K562 (cell line): ENCODE results near the gene AGRP. TPM values are rescaled to one million over a fixed set of nuclear protein-coding genes. Genes with fewer than 3 reads are reported as not detected.

Experiments
- ARID2 ChIP-seq: fragments of 450-650 bp; IDR thresholded peaks from 2 replicates; pipeline ENCODE4 v1.6.1; 2017; ENCODE audit warnings: antibody characterized with exemption, mild to moderate bottlenecking
- BCL6 ChIP-seq: fragments of 250-450 bp; sonication (Bioruptor Pico); IDR thresholded peaks from 2 replicates; pipeline ENCODE4 v1.4.0; 2020
- CBX8 ChIP-seq: fragments of 200-600 bp; sonication (generic); IDR thresholded peaks from 2 replicates; pipeline ENCODE4 v1.6.1; 2012; ENCODE audit warnings: borderline replicate concordance, mixed run types, low read depth, mild to moderate bottlenecking, moderate library complexity, mixed read lengths, low read length, control low read depth, inconsistent platforms; ENCODE audit not compliant: poor library complexity, severe bottlenecking; ENCODE audit errors: extremely low read depth
- CTCFL ChIP-seq: IDR thresholded peaks from 2 replicates; pipeline ENCODE4 v1.6.1; 2011; ENCODE audit warnings: borderline replicate concordance, low read depth, mild to moderate bottlenecking, moderate library complexity, low read length; ENCODE audit not compliant: insufficient read depth, poor library complexity, severe bottlenecking
- EGR1 ChIP-seq: fragments of 450-650 bp; conservative IDR thresholded peaks from 2 replicates; pipeline ENCODE4 v1.6.1; 2017; ENCODE audit warnings: mild to moderate bottlenecking
- ERF ChIP-seq: fragments of 450-650 bp; formaldehyde crosslinking; IDR thresholded peaks from 2 replicates; pipeline ENCODE4 v1.4.0; 2020; ENCODE audit warnings: mild to moderate bottlenecking, mixed read lengths
- GATAD2B ChIP-seq: fragments of 450-650 bp; IDR thresholded peaks from 2 replicates; pipeline ENCODE4 v1.6.1; 2017; ENCODE audit warnings: mild to moderate bottlenecking, borderline replicate concordance
- ILF3 ChIP-seq: fragments of 450-650 bp; IDR thresholded peaks from 2 replicates; pipeline ENCODE4 v1.6.1; 2018; ENCODE audit warnings: antibody characterized with exemption, mild to moderate bottlenecking, moderate library complexity, borderline replicate concordance
- NFYB ChIP-seq: IDR thresholded peaks from 2 replicates; pipeline ENCODE4 v1.6.1; 2011; ENCODE audit warnings: mild to moderate bottlenecking, moderate library complexity; ENCODE audit not compliant: insufficient read length; ENCODE audit errors: extremely low read depth
- PRMT5 ChIP-seq: sonication (generic); formaldehyde crosslinking; IDR thresholded peaks from 2 replicates; pipeline ENCODE4 v1.5.0; 2020; ENCODE audit warnings: missing genetic modification reagents
- PURB ChIP-seq: sonication (generic); formaldehyde crosslinking; IDR thresholded peaks from 2 replicates; pipeline ENCODE4 v1.9.0; 2021; ENCODE audit warnings: low read depth, mild to moderate bottlenecking, missing genetic modification reagents
- RBM14 ChIP-seq: fragments of 200-400 bp; formaldehyde crosslinking; IDR thresholded peaks from 2 replicates; pipeline ENCODE4 v1.6.1; 2018; ENCODE audit warnings: low read depth, mild to moderate bottlenecking, low read length, moderate library complexity, borderline replicate concordance; ENCODE audit not compliant: insufficient read depth
- RCOR1 ChIP-seq, 2 experiments: IDR thresholded peaks; 2 replicates each; pipeline ENCODE4 v1.6.1; 2012; ENCODE audit warnings: low read depth in 2 of 2, low read length in 2 of 2, borderline replicate concordance in 1 of 2, improper control_type of control experiment in 1 of 2
- SETDB1 ChIP-seq: IDR thresholded peaks from one replicate; pipeline ENCODE4 v1.6.1; 2012; ENCODE audit warnings: low read length, control low read depth, inconsistent platforms
- SP1 ChIP-seq: sonication (generic); formaldehyde crosslinking; IDR thresholded peaks from 2 replicates; pipeline ENCODE4 v1.8.1; 2022; ENCODE audit warnings: mild to moderate bottlenecking, missing genetic modification reagents
- STAT6 ChIP-seq: sonication (generic); formaldehyde crosslinking; IDR thresholded peaks from 2 replicates; pipeline ENCODE4 v1.8.1; 2023; ENCODE audit warnings: mild to moderate bottlenecking, missing genetic modification reagents
- WHSC1 ChIP-seq: IDR thresholded peaks from one replicate; pipeline ENCODE4 v1.6.1; 2012; ENCODE audit warnings: low read length, control low read depth, inconsistent platforms
- ZBTB7A ChIP-seq: IDR thresholded peaks from 2 replicates; pipeline ENCODE4 v1.6.1; 2011; ENCODE audit warnings: low read depth, mild to moderate bottlenecking, low read length, moderate library complexity, borderline replicate concordance; ENCODE audit not compliant: control insufficient read depth
- polyA plus RNA-seq, 8 experiments: library from polyadenylated mRNA; depleted of rRNA in 4 of 8; stranded (reverse) in 5 of 8; unstranded in 3 of 8; fragments of >200 nt; fragmentation: Nextera tagmentation in 2 of 8; fragmentation: Illumina TruSeq in 1 of 8; extraction: Ambion mirVana in 2 of 8; extraction: Trizol in 1 of 8; gene quantifications; 2 replicates each; pipeline versions ENCODE4 v1.2.1 to v1.2.3, GENCODE V29; 2011 to 2014; ENCODE audit warnings: inconsistent platforms in 1 of 8, missing spikeins in 1 of 8
- total RNA-seq, 7 experiments: library from RNA; depleted of rRNA in 6 of 7; stranded (reverse); fragments of >200 nt in 6 of 7; fragmentation: Illumina TruSeq in 2 of 7; extraction: Trizol in 2 of 7; gene quantifications; 2 replicates each; pipeline versions ENCODE4 v1.2.1 to v1.2.3, GENCODE V29; 2011 to 2021; ENCODE audit warnings: low replicate concordance in 1 of 7
- TF ChIP-seq, protein P1 (sequence below), 2 experiments: fragments of 450-650 bp; IDR thresholded peaks; 2 replicates each; pipeline ENCODE4 v1.6.1; 2016
- TF ChIP-seq, protein P2 (sequence below): fragments of 450-650 bp; IDR thresholded peaks from 2 replicates; pipeline ENCODE4 v1.6.1; 2016; ENCODE audit warnings: antibody characterized with exemption

Gene AGRP
- total and polyA plus RNA-seq, 9 of the 15 experiments (the other 6 are each of a cell fraction or from before 2014, with no cell fraction given): not detected

DNA sequence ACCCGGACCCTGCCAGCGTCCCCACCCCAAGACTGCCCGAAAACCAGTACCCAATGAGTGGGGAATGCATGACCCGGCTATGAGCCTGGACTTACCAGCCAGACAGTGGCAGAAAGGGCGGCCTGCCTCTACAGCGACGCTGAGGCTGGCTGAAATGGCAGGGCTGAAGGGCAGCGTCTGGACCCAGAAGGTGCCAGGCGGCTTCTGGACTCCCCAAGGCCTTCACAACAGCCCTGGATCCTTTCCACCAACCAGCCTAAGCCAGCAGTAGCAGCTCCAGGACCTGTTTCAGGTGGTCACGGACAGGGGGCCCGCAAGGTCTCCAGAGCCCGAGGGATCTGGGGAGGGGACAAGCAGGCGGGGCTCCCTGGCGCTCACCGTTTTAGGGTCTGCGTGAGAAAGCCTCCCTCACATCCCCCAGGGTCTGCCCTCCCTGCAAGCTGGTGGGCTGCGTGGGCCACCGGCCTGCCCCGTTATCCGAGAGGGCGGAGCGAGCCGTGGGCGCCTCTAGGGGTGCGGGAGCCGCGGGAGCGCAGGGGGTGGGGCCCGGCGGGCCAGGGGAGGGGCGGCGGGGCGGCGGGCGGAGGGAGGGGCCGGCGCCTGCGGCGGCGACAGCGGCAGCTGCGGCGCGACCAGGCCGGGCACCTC, 45.0 kb upstream of the AGRP start, which contains the start of gene RIPOR1 (continued):
- no peak for TF ChIP-seq ERF (CRISPR knock-in tag)
- TF ChIP-seq GATAD2B: no peak
- peak; percentile 49; the same call in 1 of the 2 replicates for TF ChIP-seq ZBTB7A
- no peak for TF ChIP-seq BCL6
- TF ChIP-seq EGR1: peak; percentile 46; the same call in 1 of the 2 replicates
- TF ChIP-seq, protein P1, sequence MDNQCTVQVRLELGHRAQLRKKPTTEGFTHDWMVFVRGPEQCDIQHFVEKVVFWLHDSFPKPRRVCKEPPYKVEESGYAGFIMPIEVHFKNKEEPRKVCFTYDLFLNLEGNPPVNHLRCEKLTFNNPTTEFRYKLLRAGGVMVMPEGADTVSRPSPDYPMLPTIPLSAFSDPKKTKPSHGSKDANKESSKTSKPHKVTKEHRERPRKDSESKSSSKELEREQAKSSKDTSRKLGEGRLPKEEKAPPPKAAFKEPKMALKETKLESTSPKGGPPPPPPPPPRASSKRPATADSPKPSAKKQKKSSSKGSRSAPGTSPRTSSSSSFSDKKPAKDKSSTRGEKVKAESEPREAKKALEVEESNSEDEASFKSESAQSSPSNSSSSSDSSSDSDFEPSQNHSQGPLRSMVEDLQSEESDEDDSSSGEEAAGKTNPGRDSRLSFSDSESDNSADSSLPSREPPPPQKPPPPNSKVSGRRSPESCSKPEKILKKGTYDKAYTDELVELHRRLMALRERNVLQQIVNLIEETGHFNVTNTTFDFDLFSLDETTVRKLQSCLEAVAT (IDR thresholded peaks at IDR 0.05): peak in 1 of 2 experiments; percentile 10; a peak in 1 of 4 replicates
- no peak for TF ChIP-seq STAT6 (CRISPR knock-in tag)
- peak; percentile 19 for TF ChIP-seq CTCFL
- TF ChIP-seq, protein P2, sequence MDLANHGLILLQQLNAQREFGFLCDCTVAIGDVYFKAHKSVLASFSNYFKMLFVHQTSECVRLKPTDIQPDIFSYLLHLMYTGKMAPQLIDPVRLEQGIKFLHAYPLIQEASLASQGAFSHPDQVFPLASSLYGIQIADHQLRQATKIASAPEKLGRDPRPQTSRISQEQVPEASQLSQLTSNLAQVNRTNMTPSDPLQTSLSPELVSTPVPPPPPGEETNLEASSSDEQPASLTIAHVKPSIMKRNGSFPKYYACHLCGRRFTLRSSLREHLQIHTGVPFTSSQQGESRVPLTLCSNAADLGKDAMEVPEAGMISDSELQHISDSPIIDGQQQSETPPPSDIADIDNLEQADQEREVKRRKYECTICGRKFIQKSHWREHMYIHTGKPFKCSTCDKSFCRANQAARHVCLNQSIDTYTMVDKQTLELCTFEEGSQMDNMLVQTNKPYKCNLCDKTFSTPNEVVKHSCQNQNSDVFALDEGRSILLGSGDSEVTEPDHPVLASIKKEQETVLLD: peak; percentile 47; the same call in 1 of the 2 replicates
- no peak for TF ChIP-seq WHSC1
- no peak for TF ChIP-seq RCOR1 (IDR thresholded peaks at IDR 0.05; ENCODE audit: borderline replicate concordance in 1 of 2, low read depth in 2 of 2, low read length in 2 of 2)
- no peak for TF ChIP-seq RBM14
- no peak for TF ChIP-seq ILF3
- no peak for TF ChIP-seq ARID2
- no peak for TF ChIP-seq SETDB1
- TF ChIP-seq CBX8: no peak
- peak; percentile 46; the same call in 1 of the 2 replicates for TF ChIP-seq SP1 (CRISPR knock-in tag)
- no peak for TF ChIP-seq PRMT5 (CRISPR knock-in tag)
- no peak for TF ChIP-seq NFYB
- no peak for TF ChIP-seq PURB
